Activated gamma-delta T cell treated with Interleukin-2 at 50 U/mL for 16 hours (primary cell): ENCODE data around the gene ERICH3.
"Not testable (repeated sequence)": the region's sequence is repeated elsewhere in the genome, so short reads cannot be mapped to it uniquely, and the experiment has no call there.

Experiments used
- DNase-seq: peaks from one replicate; pipeline ENCODE4 v3.0.0-alpha.2; 2020

The ERICH3 gene

DNA sequence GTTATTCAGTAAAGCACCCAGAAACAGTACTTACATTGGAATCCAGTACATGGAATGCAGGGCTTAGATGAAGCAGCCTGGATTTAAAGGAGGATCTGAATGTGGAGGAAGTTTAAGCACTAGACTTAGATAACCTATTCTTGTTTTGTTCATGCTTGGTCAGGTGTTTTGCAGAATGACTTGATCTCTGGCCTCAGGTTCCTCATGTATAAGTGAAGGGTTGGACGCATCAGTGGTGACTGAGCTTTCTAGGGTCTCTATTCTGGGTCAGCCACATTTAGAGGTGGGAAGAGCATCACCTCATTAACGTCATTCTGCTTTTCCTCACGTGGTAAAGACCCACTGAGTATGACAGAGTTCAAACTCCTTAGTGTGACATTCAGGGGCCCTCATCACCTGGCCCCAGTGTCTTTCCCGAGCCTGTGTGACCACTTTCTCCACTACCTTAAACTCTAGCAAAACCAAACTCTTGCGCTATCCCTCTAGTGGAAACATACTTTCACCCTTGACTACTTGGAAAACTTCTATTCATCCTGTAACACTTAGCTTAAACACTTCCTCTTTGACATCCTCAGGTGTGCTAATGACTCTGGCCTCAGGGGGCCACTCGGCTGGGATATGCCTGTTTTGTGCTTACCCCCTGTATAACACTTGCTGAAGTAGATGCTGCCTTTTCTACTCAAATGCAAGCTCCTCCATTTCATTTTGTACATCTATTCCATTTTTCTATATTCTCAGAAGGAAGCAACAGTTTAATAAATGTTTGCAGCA is 871 bp upstream of the ERICH3 start:
- no peak for DNase-seq

DNA sequence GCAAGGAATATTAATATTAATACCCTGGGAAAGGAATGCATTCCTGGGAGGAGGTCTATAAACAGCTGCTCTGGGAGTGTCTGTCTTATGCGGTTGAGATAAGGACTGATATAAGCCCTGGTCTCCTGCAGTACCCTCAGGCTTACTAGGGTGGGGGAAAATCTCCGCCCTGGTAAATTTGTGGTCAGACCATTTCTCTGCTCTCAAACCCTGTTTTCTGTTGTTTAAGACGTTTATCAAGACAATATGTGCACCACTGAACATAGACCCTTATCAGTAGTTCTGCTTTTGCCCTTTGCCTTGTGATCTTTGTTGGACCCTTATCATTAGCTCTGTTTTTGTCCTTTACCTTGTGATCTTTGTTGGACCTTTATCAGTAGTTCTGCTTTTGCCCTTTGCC is 2.7 kb downstream of the ERICH3 start:
- not testable (repeated sequence) for DNase-seq

DNA sequence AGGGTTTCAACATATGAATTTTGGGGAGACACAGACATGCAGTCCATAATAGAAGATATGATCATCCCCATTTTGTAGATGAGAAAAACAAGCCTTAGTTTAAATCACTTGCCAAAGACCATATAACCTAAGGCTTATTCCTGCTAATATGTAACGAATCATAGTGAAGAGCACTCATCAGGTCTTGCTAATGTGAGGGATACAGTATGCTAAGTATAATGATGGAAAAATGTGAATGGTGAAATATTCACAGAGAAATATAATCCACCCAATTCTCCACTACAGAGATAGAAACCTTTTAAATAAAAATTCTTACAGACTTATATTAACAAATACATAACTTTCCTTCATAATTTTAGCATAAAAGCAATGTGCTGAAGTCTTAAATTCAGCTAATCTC is 18.9 kb downstream of the ERICH3 start:
- no peak for DNase-seq

DNA sequence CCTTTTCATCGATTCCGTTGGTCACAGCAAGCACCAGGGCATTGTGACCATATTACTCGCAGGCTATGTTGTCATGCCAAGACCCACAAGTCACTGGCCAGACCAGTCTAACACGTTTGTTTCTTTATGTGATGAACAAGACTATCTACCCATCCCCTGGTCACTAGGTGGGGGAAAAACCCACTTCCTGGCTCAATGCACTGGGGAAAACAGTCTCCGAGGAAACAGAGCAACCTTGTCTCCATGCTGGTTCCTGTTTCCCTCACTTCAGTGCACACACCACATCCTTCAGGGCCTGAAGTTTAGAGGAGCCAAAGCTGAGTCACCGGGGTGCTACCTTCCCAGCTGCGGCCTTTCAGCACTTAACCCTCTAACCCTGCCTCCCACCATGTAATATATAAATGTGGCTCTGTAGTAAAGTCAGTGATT is 20.9 kb downstream of the ERICH3 start:
- DNase-seq: no peak

DNA sequence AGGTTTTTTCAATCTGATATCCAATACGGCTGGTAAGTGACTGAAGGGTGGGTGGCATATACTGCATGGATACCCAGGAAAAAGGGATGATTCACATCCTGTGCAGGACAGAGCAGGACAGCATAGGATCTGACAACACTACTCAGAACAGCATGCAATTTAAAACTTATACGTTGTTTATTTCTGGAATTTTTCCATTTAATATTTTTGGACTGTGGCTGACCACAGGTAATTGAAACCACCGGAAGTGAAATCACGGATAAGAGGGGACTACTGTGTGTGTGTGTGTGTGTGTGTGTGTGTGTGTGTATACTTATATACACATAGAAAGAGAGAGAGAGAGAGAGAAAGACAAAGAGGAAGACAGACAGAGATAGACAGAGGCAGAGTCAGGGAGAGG is 23.0 kb downstream of the ERICH3 start:
- no peak for DNase-seq

DNA sequence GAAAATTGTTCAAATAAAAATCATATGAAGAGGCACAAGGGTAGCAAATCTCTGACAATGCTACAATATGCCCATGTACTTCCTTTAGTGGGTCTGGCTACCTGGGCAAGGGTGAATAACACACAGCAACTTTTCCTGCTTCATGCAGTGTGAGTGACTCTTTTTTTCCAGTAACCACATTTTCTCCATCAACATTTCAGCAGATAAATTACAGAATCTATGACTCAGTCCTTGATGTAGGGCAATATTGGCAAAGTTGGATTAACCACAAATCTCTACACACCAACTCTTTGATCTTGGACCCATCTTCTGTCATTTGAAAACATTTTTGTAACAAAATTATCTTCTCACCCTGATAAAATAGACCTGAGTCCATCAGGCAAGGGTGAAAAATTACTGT is 31.7 kb downstream of the ERICH3 start:
- no peak for DNase-seq

DNA sequence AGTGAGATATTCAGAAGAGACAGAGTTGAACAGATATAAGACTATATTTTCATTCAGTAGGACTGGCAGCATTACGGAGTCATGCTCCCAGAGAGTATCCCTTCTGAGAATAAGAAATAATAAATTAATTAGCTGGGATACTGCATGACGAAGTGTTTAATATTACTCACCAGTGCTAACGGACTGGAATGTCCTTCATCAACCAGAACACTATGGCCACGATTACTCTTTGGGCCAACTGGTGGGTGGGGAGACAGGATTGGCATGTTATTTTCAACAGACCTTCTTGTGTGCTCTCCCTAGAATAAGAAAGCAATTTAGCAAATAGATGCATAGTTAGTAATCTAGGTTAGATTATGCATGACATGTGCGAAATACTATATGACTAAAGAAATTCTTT is 32.4 kb downstream of the ERICH3 start:
- no peak for DNase-seq

DNA sequence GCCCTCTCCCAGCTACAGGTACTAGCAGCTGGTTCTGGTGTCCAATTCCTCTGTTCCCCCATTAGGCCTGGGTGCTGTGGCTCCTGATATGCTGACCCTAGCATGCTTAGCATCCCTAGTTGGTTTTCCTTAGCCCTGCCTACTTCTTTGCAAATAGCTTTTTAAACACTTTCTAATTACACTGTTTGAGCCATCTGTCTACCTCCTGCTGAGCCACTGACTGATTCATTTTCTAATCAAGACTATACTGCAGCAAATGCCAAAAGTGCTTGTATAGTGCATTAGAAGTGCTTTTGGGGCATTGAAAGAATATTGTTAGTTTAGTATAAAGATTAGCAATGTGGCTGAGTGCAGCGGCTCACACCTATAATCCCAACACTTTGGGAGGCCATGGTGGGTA is 36.3 kb downstream of the ERICH3 start:
- no peak for DNase-seq

DNA sequence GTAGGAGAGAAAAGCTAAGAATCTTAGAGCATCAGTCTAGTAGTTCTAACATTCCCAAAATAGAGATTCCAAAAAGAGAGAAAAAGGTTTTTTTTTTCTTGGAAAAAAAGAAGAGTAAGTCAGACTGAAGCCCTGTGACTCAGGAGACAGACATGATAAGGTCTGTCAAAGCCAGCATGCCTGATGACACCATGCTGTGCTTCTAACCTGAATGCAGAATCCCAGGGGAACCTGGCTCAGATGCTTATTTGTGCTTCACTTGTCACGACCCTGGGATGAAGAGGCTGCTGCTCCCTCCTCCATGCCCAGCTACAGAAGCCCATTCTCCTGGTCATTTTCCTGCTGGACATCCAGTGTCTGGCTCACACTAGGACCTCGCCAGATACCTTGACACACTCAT is 44.3 kb downstream of the ERICH3 start:
- DNase-seq: no peak

DNA sequence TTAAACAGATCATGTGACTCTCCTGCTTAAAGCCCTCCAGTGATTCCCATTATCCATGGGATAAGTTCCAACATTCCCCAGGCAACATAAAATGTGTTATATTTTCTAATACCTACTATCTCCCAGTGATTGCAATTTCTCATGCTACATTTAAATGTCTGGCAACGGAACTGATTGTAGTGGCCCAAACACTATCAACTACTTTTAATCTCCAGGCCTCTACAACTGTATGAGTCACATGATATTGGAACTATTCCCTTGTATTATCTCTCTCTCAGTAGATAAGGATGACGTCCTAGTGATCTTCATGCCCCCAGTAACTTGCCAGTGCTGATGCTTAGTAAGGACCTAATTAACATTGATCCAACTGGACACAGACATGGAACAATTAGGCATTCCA is 49.9 kb downstream of the ERICH3 start:
- DNase-seq: no peak

DNA sequence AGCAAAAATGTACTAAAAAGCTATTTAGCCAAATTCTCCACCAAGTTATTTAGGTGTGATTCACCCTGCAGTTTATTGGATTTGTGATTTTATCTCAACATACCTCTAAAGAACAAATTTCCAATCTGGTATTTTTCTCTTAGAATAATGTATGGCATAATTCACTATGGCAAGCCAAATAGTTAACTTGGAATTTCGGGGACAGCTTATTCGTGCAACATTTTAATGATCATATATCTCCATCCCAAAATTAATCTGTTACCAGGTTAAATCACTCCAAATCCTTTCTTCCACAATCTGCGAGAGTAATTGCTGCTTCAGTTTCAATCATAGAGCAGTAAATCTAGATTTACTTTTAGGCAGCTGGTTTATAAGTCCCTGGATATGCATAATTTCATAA is 53.4 kb downstream of the ERICH3 start:
- DNase-seq: no peak

DNA sequence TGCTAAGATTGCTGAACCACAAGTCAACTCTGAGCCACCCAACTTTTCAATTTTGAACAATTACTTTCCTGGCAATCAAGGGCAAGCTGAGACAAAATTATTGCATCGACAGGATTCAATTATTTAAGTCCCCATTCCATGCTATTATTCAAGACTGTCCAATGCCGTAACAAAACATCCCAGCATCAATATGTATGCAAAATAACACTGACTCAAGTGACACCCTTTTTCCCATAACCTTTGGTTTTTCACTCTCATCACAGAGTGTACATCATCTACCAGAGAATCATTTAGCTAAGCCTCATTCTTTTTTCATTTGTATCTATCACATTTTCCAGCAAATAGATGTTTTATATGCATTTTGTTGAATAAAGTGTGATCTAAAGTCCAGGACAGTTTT is 54.6 kb downstream of the ERICH3 start:
- no peak for DNase-seq

DNA sequence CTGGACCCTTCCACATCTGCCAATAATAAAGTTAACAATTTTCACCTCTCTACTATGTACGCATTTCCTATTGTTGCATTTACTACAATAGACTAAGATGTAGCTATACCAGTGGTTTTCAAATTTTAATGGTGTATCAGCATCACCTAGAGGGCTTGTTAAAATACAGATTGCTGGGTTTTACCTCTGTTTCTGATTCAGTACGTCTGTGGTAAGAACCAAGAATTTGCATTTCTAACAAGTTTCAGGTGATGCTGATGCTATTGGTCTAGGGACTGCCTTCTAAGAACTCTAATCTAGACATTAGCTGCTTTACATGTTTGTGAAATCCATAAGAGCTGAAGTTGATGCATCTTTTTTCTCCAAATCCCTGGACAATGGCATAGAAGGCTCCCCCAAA is 59.7 kb downstream of the ERICH3 start:
- DNase-seq: no peak

DNA sequence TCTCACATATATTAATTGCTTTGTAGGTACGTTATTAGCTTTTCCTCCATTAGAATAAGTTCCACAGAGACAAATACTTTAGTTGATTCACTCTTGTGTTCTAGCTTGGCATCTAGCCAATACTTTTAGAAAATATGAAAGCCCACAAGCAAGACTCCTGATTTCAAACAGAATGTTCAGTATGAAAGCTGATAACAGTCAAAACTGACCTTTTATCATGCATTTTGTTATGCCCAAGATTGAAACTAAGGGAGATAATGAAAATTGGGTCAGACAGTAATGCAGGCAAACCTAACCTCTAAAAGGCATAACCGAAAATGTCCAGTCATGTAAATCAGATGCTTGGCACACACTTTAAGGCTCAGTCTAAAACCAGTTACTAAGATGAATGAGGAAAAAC is 61.7 kb downstream of the ERICH3 start:
- no peak for DNase-seq

DNA sequence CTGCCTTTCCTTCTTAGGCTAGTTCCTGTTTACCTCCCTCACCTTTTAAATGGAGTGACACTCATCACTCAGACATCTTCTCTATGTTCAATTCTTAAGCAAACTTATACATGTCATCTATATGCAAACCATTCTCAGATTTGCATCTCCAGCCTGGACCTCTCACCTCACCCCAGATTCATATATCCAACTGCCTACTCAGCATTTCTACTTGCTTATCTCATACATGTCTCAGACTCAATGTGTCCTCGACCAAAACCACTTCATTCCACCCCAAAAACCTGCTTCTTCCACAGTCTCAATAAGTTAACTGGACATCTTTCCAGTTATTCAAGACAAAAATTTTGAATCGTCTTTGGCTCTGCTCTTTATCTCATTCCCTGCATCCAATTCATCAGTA is 62.6 kb downstream of the ERICH3 start:
- no peak for DNase-seq

DNA sequence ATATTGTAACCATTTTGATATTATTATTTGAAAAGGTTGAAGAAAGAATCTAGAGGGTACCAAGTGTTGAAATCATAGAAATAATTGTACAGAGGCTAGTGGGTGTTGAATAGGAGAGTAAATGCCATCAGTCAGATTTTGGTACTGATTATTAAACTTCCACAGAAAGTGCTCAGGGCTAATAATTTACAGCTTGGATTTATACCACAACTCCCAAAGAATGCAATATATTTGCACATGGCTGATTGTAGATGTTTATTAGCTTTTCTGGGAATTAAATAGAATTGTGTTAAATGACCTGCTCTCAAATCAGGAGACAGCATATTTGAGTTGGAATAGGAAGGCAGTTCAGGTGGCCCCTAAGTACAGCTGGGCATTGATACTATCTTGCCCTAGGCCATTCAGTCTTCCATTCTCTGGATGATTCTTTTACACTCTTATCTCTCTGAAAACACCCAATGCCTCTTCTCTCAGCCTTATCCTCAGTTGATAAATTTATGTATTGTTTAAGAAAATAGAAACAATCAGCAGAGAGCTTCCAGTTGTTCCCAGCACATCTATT is 63.7 kb downstream of the ERICH3 start:
- no peak for DNase-seq

DNA sequence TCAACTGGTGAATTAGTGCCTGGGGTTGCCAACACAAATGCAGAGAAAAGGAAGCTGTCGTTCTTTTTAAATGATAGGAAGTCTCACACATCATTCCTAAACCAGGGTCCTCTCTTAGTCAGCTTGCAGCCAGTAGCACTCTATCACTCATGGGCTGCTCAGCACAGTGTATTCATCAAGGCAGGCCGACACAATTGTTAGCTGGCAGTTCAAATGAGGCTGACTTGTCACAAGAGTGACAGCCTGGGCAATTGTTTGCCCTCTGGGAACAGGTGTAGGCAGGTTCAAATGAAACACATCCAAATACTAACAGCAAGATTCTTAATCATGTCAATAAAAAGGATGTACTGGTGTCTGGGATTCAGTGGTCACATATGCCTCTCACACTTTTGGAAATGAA is 76.9 kb downstream of the ERICH3 start:
- no peak for DNase-seq

DNA sequence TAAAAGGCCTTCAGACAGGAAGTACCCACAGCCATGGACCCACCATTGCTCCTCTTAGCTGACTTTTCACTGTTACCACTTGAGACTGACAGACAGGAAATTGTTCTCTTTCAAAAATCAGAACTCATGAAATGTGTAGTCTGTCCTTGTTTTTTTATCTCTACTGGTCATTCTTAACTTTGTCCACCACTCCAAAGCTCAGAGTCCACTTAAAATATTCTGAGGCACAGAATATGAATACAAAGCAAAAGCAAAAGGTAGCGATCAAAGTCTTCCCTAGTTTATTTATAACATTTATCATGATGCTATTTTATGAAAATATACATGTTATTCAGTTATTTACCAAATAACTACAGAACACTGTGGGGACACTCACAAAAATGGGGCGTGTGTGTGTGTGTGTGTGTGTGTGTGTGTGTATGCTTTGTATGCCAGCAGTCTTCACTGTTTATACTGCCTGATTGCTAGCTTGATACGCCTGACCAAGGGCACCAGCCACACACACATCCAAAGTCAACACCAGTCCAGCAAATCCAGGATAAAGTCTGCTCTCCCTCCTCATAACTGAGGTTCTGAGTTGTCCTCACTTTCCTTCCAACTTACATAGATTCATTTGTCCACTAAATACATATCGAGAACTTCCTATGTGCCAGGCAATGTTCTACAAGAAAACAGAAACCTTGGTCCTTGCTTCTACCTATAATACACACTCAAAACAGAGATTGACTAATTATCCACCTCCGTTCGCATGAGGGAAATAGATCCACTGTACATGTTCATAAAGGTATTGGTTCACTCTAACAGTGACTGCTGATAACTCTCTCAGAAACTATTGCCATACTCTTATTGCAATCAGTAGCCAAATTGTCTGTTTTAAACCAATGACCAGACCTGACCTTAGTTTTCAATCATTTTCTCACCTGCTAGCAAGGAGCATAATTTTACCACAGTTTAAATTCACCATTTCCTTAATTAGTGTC is 79.4 kb downstream of the ERICH3 start:
- DNase-seq: no peak

DNA sequence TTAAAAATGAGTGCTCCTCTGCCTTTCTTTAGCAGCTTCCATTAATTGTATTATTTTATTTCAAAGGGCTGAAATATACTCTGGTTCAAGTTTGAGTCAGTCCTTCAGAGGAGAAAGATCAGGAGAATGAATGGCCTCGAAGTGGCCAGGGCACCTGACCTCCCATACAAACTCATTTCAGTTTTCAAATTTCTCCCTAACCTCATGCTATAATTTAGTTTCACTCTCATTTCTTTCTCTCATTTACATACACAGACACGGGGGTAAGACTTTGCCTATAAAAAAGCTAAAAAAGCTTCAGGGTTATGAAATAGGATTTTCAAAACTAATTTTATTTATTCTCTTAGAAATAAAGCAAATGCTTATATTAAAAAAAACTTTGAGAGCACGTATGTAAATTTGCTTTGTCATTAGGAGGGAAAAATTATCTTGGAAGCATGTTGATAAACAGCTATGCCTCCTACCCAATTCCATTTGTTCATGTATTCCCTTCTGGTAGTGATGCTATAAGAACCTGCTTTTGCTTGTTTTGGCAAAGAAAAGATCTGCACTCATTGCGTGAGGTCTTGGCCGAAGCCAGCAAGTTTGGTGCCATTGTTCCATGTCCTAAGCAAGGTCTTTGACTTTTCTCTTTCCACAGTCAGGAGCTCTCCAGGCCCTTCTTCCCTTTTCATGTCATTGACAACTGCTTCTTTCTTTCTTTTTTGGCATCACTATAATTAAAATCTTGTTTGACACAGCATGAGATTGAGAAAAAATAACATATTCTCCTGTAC is 80.8 kb downstream of the ERICH3 start:
- no peak for DNase-seq

DNA sequence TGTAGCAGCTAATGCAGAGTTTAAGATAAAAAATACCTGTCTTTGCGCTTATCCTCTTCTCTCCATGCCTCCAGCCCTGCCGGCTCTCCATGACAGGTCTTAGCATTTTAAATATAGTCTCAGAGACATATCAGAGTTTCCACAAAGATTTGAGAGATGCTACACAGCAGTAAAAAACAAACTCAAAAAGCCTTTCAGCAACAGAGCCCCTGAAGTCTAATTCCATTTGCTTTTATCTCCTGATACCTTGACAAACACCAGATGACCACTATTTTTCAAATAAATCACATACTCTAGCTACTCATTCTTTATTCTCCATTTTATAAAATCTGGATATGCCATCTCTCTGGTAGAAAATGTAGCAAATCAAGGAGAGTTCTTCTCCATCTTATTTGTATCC is 81.6 kb downstream of the ERICH3 start:
- no peak for DNase-seq

DNA sequence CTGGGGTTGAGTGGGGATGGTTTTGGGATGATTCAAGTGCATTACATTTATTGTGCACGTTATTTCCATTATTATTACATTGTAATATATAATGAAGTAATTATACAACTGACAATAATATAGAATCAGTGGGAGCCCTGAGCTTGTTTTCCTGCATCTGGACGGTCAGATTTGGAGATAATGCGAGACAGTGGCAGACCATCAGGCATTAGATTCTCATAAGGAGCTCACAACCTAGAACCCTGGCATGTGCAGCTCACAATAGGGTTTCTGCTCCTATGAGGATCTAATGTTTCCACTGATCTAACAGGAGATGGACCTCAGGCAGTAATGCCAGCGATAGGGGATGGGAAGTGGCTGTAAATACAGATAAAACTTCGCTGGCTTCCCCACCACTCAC is 83.3 kb downstream of the ERICH3 start:
- DNase-seq: no peak

DNA sequence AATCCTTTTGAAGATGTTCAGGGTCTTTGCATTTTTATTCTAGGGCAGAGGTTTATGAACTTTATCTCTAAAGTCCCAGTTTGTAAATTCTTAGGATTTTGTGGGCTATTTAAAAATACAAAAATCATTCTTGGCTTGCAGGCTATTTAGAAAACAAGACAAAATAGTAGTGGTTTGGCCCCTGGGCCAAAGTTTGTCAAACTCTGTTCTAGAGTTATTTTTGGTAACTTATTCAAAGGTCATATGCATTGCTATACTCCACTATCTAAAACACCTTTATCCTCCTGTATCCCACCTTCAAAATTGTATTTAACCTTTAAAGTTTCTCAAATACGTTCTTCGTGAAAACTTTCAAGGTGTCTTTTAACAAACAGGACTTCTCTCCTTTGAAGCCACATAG is 85.7 kb downstream of the ERICH3 start:
- no peak for DNase-seq

DNA sequence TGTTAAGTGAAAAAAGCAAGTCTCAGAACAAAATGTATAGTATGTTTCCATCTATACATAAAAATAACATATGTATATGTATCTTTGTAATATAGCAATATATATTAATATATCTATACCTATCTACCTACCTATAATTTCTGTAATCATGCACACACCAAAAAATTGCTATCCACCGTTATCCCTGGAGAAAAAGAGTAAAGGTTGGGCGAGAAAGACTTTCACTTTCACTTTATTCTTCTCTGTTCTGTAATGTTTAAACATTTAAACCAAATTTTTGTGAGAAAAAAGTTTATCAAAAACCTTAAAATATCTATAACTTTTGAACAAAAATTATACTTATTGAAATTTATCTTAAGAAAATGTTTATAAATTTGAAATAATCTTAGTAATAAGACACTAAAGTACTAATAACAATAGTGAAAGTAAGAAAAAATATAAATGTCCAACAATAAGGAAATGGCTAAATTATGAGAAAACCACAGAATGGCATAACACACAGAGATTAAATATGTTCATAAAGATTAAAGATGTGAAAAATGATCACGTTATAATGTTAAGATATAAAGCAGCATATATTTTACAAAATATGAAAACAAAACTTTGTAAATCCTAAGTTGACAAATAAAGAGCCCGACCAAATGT is 87.2 kb downstream of the ERICH3 start:
- DNase-seq: no peak
